Activated B cell treated with CpG ODN at 0.5 μM for 24 hours (primary cell): ENCODE data around the gene ZNF571. TPM values are rescaled to one million over a fixed set of nuclear protein-coding genes. Genes with fewer than 3 reads are reported as not detected.

ENCODE experiments used
- ATAC-seq: fragments of 200-7000 bp; cut with Tn5 transposase; one replicate; pipeline ENCODE4 v1.10.0; 2021; ENCODE audit warnings: low read depth, mild to moderate bottlenecking, moderate library complexity
- CTCF ChIA-PET: fragments of 350-600 bp; sonication (Branson Sonifier 250); formaldehyde crosslinking; loops from one replicate; lab custom pipeline; 2021; ENCODE audit warnings: antibody characterized with exemption; lab: Charles Lee
- POLR2A ChIA-PET: fragments of 350-600 bp; sonication (Branson Sonifier 250); formaldehyde crosslinking; loops from one replicate; lab custom pipeline; 2021; ENCODE audit warnings: antibody characterized with exemption; lab: Charles Lee
- DNase-seq: peaks from one replicate; pipeline ENCODE4 v3.0.0; 2022
- H3K27ac Mint-ChIP-seq: one replicate; pipeline ENCODE4 v1.8.0; 2020; ENCODE audit warnings: mixed read lengths
- H3K27me3 Mint-ChIP-seq: one replicate; pipeline ENCODE4 v1.8.0; 2021; ENCODE audit warnings: mixed read lengths
- H3K36me3 Mint-ChIP-seq: one replicate; pipeline ENCODE4 v1.8.0; 2021; ENCODE audit warnings: low read depth, mixed read lengths
- H3K4me1 Mint-ChIP-seq: one replicate; pipeline ENCODE4 v1.8.0; 2021; ENCODE audit warnings: mixed read lengths
- H3K4me3 Mint-ChIP-seq: one replicate; pipeline ENCODE4 v1.8.0; 2020; ENCODE audit warnings: mild to moderate bottlenecking, mixed read lengths
- H3K9me3 Mint-ChIP-seq: one replicate; pipeline ENCODE4 v1.8.0; 2020; ENCODE audit warnings: mixed read lengths
- intact Hi-C: fragments of 100-400 bp; cut with micrococcal nuclease; formaldehyde crosslinking; loops from one replicate; pipeline ENCODE4 v1.15.1; 2024
- total RNA-seq: library from RNA; stranded (reverse); gene quantifications from 2 replicates; pipeline ENCODE4 v1.2.3, GENCODE V29; 2022
- TF ChIP-seq, protein P1 (sequence below): fragments of 200-600 bp; IDR thresholded peaks from one replicate; pipeline ENCODE4 v1.8.0; 2022; ENCODE audit warnings: antibody characterized with exemption, mild to moderate bottlenecking

Gene ZNF571
- total RNA-seq, 1 donor from 2014 or later: 5.0 TPM

DNA sequence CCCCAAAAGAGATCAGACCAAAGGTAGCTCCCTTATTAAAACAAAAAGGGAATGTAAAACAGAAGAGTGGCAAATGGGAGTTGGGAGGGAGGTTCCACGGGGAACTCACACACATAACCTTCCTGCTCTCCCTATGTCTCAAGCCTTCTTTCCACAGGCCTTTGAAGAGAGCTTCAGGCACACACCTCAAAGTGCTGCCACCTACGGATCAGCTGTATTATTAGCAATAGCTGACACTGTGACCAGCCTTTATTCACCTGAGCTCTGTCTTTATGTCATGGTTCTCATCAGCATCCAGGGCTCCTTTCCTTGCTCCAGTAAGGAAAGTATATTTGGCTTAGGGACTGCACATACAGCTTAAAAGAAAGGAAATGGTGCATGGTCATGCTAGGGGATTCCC is 11.3 kb downstream of the ZNF571 start:
- TF ChIP-seq, protein P1, sequence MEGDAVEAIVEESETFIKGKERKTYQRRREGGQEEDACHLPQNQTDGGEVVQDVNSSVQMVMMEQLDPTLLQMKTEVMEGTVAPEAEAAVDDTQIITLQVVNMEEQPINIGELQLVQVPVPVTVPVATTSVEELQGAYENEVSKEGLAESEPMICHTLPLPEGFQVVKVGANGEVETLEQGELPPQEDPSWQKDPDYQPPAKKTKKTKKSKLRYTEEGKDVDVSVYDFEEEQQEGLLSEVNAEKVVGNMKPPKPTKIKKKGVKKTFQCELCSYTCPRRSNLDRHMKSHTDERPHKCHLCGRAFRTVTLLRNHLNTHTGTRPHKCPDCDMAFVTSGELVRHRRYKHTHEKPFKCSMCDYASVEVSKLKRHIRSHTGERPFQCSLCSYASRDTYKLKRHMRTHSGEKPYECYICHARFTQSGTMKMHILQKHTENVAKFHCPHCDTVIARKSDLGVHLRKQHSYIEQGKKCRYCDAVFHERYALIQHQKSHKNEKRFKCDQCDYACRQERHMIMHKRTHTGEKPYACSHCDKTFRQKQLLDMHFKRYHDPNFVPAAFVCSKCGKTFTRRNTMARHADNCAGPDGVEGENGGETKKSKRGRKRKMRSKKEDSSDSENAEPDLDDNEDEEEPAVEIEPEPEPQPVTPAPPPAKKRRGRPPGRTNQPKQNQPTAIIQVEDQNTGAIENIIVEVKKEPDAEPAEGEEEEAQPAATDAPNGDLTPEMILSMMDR: no peak
- Mint-ChIP-seq H3K27me3 (no peaks in the 10 kb centered on the region), H3K27ac (no peak overlapping the region), H3K4me3 (no peak overlapping the region), H3K9me3 (peaks cover 45% of the 10 kb centered on the region), H3K36me3 (peaks cover 33% of the 10 kb centered on the region), H3K4me1 (no peaks in the 10 kb centered on the region)
- ATAC-seq (no peak), DNase-seq (no peak)
- ChIA-PET CTCF (interaction anchor here (1.1 kb wide), 1 partner anchor 32 kb away, joined by 3 read pairs; no protein-coding TSS in a partner anchor), POLR2A (interaction anchor here (0.5 kb wide), 1 partner anchor 125 kb away, joined by 4 read pairs; no protein-coding TSS in a partner anchor)
- intact Hi-C loops: no loop called here

DNA sequence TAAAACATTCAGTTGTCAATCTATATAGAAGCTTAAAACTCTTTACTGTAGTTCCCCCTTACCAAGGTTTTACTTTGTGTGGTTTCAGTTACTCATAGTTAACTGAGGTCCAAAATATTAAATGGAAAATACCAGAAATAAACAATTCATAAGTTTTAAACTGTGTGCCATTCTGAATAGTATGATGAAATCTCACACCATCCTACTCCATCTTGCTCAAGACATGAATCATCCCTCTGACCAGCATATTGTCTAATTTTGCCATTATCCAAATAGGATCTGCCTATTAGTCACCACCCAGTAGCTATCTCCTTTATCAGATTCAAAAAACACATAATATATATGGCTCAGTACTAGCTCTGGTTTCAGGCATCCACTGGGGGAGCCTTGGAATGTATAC is 22.4 kb downstream of the ZNF571 start:
- H3K27me3 Mint-ChIP-seq: no peaks in the 10 kb centered on the region
- H3K4me3 Mint-ChIP-seq: no peak overlapping the region
- H3K4me1 Mint-ChIP-seq: no peaks in the 10 kb centered on the region
- intact Hi-C loops: no loop called here
- CTCF ChIA-PET: no interaction called here
- H3K9me3 Mint-ChIP-seq: peaks cover 46% of the 10 kb centered on the region
- TF ChIP-seq, protein P1: no peak
- H3K36me3 Mint-ChIP-seq: peaks cover 79% of the 10 kb centered on the region
- DNase-seq (no peak), ATAC-seq (no peak)
- POLR2A ChIA-PET: no interaction called here
- no peak overlapping the region for H3K27ac Mint-ChIP-seq

DNA sequence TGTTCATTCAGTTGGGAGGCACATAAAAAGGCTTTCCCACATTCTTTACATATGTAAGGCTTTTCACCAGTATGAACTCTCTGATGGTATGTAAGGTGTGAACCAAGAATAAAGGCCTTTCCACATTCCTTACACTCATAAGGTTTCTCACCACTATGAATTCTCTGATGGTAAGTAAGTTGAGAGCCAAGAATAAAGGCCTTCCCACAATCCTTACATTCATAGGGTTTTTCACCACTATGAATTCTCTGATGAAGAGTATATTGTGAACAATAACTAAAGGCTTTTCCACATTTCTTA is 29.3 kb downstream of the ZNF571 start:
- no peaks in the 10 kb centered on the region for H3K4me1 Mint-ChIP-seq
- H3K4me3 Mint-ChIP-seq: no peak overlapping the region
- peaks cover 86% of the 10 kb centered on the region for H3K36me3 Mint-ChIP-seq
- H3K27ac Mint-ChIP-seq: no peak overlapping the region
- POLR2A ChIA-PET: no interaction called here
- peaks cover 52% of the 10 kb centered on the region for H3K9me3 Mint-ChIP-seq
- intact Hi-C loops: no loop called here
- H3K27me3 Mint-ChIP-seq: no peaks in the 10 kb centered on the region
- CTCF ChIA-PET: no interaction called here
- no peak for ATAC-seq
- TF ChIP-seq, protein P1: no peak
- no peak for DNase-seq

DNA sequence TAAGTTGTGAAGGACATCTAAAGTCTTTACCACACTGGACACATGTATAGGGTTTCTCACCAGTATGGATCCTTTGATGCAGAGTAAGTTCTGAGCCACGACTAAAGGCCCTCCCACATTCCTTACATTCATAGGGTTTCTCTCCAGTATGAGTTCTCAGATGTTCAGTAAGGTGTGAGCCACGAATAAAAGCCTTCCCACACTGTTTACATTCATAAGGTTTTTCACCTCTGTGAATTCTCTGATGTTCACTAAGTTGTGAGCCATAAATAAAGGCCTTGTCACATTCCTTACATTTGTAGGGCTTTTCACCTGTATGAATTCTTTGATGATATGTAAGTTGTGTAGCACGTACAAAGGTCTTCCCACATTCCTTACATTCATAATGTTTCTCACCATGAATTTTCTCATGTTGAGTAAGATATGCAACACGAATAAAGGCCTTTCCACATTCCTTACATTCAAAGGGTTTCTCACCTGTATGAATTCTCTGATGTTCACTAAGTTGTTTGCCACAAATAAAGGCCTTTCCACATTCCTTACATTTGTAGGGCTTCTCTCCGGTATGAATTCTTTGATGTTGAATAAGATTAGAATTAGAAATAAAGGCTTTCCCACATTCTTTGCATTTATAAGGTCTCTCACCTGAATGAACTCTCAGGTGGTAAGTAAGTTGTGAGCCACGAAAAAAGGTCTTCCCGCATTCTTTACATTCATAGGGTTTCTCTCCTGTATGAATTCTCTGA is 29.8 kb downstream of the ZNF571 start:
- intact Hi-C loops: no loop called here
- peaks cover 49% of the 10 kb centered on the region for H3K9me3 Mint-ChIP-seq
- TF ChIP-seq, protein P1: no peak
- CTCF ChIA-PET: no interaction called here
- no peak for ATAC-seq
- POLR2A ChIA-PET: no interaction called here
- H3K36me3 Mint-ChIP-seq: peaks cover 81% of the 10 kb centered on the region
- no peaks in the 10 kb centered on the region for H3K4me1 Mint-ChIP-seq
- no peak overlapping the region for H3K4me3 Mint-ChIP-seq
- no peak for DNase-seq
- no peaks in the 10 kb centered on the region for H3K27me3 Mint-ChIP-seq
- no peak overlapping the region for H3K27ac Mint-ChIP-seq

DNA sequence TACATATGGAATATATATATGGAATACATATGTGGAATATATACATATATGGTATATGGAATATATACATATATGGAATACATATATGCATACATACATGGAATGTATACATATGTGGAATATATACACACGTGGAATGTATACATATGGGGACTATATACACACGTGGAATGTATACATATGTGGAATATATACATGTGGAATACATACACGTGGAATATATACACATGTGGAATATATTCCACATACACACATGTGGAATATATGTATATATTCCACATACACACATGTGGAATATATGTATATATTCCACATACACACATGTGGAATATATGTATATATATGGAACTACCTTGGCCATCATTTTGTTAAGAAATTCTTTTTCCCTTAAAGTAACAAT is 31.1 kb downstream of the ZNF571 start:
- ATAC-seq (no peak), DNase-seq (no peak)
- POLR2A ChIA-PET: no interaction called here
- H3K4me1 Mint-ChIP-seq: no peaks in the 10 kb centered on the region
- TF ChIP-seq, protein P1: no peak
- no peak overlapping the region for H3K4me3 Mint-ChIP-seq
- H3K9me3 Mint-ChIP-seq: peaks cover 46% of the 10 kb centered on the region
- H3K36me3 Mint-ChIP-seq: peaks cover 80% of the 10 kb centered on the region
- H3K27ac Mint-ChIP-seq: no peak overlapping the region
- intact Hi-C loops: no loop called here
- CTCF ChIA-PET: no interaction called here
- H3K27me3 Mint-ChIP-seq: no peaks in the 10 kb centered on the region
